ENCODE data around the gene TMUB2. TPM values are rescaled to one million over a fixed set of nuclear protein-coding genes. Genes with fewer than 3 reads are reported as not detected.

The TMUB2 gene
- total and polyA plus RNA-seq, 4 donors: 12.2 to 18.8 (median 14.0) TPM

DNA sequence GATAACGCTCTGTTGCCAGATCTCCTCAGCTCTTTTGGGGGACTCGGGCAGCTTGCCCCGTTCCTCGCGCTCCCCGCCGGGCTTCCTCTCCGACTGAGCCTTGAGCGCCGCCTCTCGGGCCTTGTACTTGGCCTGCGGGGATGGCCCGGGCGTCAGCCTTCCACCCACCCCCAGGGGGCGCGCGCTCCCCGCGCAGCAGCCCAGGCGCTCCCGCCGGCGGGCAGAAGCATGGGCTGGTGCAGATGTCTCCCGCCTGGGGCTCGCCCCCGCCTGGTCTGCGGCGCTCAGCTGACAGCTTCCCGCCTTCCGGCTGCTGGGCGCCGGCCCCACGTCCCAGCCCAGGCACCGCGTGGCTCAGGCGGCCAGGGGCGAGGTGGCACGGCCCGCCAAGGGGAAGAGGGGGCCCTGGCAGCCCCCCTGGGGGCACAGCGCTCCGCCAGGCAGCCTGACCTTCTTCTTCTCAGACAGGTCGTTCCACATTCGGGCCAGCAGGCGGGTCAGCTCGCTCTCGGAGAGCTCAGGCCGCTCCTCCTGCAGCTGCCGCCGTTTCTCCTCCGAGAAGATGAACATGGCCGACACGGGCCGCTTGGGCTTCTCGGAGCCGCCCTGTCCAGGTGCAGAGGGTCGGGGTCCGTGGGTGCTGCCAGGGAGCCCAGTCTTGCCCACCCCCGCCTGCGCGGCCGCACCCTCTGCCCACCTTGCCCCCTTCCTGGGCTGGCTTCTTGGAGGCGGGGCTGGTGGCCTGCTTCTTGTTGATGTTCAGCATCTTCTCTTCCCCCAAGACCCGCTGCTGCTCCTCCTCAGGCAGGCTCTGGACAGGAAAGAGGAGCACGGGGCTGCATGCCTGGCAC, 23.8 kb downstream of the TMUB2 start:
- 34% methylated on average over 64 of the region's 64 CpGs for WGBS
- DNase-seq (ENCODE audit: low spot score): peak; percentile 92
- peaks cover 8 to 52% (median 40%) of the 10 kb centered on the region in 4 donors for H3K36me3 ChIP-seq (ENCODE audit: control insufficient read depth in 4 of 4, insufficient read depth in 3 of 4, low read depth in 1 of 4, low read length in 3 of 4)
- TF ChIP-seq RAD21 (IDR thresholded peaks at IDR 0.05): peak; percentile 89 to 93
- peak in 1 of 2 donors; percentile 71 for TF ChIP-seq EGR1 (IDR thresholded peaks at IDR 0.05; ENCODE audit: low read depth in 2 of 2)
- TF ChIP-seq, protein P1, sequence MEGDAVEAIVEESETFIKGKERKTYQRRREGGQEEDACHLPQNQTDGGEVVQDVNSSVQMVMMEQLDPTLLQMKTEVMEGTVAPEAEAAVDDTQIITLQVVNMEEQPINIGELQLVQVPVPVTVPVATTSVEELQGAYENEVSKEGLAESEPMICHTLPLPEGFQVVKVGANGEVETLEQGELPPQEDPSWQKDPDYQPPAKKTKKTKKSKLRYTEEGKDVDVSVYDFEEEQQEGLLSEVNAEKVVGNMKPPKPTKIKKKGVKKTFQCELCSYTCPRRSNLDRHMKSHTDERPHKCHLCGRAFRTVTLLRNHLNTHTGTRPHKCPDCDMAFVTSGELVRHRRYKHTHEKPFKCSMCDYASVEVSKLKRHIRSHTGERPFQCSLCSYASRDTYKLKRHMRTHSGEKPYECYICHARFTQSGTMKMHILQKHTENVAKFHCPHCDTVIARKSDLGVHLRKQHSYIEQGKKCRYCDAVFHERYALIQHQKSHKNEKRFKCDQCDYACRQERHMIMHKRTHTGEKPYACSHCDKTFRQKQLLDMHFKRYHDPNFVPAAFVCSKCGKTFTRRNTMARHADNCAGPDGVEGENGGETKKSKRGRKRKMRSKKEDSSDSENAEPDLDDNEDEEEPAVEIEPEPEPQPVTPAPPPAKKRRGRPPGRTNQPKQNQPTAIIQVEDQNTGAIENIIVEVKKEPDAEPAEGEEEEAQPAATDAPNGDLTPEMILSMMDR (IDR thresholded peaks at IDR 0.05; ENCODE audit: low read depth, low read length, missing input control): peak; percentile 97
- no peak for TF ChIP-seq TAF1 (conservative IDR thresholded peaks at IDR 0.05)
- TF ChIP-seq YY1 (IDR thresholded peaks at IDR 0.05): no peak
- H3K27ac ChIP-seq (ENCODE audit: low read depth in 1 of 2, low read length in 2 of 2): no peak overlapping the region
- H3K4me1 ChIP-seq (ENCODE audit: control insufficient read depth in 4 of 4, insufficient read depth in 4 of 4, low read length in 3 of 4): peaks cover 0 to 12% (median 5%) of the 10 kb centered on the region in 4 donors
- no peak overlapping the region for H3K4me3 ChIP-seq (ENCODE audit: low read depth in 1 of 3, low read length in 3 of 3)
- no peaks in the 10 kb centered on the region for H3K9me3 ChIP-seq (ENCODE audit: control insufficient read depth in 4 of 4, low read length in 3 of 4)
- no peak overlapping the region for H3K9ac ChIP-seq (ENCODE audit: low read depth in 1 of 2, low read length in 2 of 2)
- no peaks in the 10 kb centered on the region for H3K27me3 ChIP-seq (ENCODE audit: control insufficient read depth in 4 of 4, insufficient read depth in 4 of 4, low read length in 3 of 4)

DNA sequence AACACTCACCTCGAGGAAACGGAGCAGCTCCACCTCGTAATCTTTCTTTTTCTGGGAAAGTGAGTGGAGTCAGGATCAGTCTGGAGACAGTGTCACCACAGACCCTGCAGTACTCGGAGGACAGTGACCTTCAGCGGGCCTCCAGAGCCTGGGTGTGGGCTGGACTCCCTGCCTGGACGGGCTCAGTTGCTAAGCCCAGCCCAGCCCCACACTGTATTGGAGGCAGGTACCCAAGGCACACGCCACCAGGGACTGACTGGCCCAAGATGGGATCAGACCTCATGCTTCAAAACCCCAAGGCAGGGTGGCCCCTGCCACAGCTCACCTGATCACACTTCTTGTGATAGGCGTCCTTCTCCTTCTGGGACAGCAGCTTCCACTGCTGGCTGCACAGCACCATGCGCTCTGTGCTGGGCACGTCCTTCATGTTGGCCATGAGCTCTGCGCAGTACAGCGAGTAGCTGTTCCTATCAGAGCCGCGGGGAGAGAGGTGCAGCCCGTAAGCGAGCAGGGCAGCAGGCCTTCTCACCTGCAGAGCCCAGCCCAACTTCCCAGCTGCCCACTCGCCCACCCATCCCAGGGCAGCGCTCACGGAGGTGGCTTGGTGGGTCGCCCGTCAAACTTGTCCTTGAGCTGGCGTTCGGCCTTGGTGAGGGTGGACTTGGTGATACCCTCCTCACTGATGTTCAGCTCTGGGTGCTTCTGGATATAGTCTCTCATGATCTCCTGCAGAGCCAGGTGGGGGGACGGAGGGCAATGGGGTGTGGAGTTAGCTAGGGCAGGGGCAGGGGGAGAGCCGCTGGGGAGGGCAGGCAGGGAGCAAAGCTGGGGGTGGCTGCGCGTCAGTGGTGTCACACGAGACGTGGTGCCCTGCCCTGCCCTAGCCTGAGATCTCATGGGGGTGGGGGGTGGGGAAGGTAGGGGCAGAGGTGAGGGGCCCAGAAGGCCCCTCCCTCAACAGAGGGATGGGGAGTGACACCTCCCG, 24.8 kb downstream of the TMUB2 start:
- no peak for DNase-seq (ENCODE audit: low spot score)
- Histone ChIP-seq H3K4me3 (ENCODE audit: low read depth in 1 of 3, low read length in 3 of 3) (no peak overlapping the region), H3K36me3 (ENCODE audit: control insufficient read depth in 4 of 4, insufficient read depth in 3 of 4, low read depth in 1 of 4, low read length in 3 of 4) (peaks cover 12 to 62% (median 48%) of the 10 kb centered on the region in 4 donors), H3K27ac (ENCODE audit: low read depth in 1 of 2, low read length in 2 of 2) (no peak overlapping the region), H3K4me1 (ENCODE audit: control insufficient read depth in 4 of 4, insufficient read depth in 4 of 4, low read length in 3 of 4) (peaks cover 0 to 13% (median 7%) of the 10 kb centered on the region in 4 donors), H3K9me3 (ENCODE audit: control insufficient read depth in 4 of 4, low read length in 3 of 4) (no peaks in the 10 kb centered on the region), H3K27me3 (ENCODE audit: control insufficient read depth in 4 of 4, insufficient read depth in 4 of 4, low read length in 3 of 4) (no peaks in the 10 kb centered on the region), H3K9ac (ENCODE audit: low read depth in 1 of 2, low read length in 2 of 2) (no peak overlapping the region)
- TF ChIP-seq FOXA1 (IDR thresholded peaks at IDR 0.05) (no peak), NR2F2 (IDR thresholded peaks at IDR 0.05) (no peak), JUND (IDR thresholded peaks at IDR 0.05) (no peak), HNF4G (IDR thresholded peaks at IDR 0.05) (no peak), SP1 (IDR thresholded peaks at IDR 0.05) (no peak), YY1 (IDR thresholded peaks at IDR 0.05) (no peak), EGR1 (IDR thresholded peaks at IDR 0.05; ENCODE audit: low read depth in 2 of 2) (no peak), RAD21 (IDR thresholded peaks at IDR 0.05) (no peak), TAF1 (conservative IDR thresholded peaks at IDR 0.05) (no peak), HNF4A (conservative IDR thresholded peaks at IDR 0.05) (no peak), GABPA (IDR thresholded peaks at IDR 0.05 in 1 of 2, conservative IDR thresholded peaks at IDR 0.05 in 1 of 2) (no peak), RXRA (IDR thresholded peaks at IDR 0.05) (no peak)
- TF ChIP-seq, protein P2, sequence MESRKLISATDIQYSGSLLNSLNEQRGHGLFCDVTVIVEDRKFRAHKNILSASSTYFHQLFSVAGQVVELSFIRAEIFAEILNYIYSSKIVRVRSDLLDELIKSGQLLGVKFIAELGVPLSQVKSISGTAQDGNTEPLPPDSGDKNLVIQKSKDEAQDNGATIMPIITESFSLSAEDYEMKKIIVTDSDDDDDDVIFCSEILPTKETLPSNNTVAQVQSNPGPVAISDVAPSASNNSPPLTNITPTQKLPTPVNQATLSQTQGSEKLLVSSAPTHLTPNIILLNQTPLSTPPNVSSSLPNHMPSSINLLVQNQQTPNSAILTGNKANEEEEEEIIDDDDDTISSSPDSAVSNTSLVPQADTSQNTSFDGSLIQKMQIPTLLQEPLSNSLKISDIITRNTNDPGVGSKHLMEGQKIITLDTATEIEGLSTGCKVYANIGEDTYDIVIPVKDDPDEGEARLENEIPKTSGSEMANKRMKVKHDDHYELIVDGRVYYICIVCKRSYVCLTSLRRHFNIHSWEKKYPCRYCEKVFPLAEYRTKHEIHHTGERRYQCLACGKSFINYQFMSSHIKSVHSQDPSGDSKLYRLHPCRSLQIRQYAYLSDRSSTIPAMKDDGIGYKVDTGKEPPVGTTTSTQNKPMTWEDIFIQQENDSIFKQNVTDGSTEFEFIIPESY (IDR thresholded peaks at IDR 0.05): no peak
- TF ChIP-seq, protein P3, sequence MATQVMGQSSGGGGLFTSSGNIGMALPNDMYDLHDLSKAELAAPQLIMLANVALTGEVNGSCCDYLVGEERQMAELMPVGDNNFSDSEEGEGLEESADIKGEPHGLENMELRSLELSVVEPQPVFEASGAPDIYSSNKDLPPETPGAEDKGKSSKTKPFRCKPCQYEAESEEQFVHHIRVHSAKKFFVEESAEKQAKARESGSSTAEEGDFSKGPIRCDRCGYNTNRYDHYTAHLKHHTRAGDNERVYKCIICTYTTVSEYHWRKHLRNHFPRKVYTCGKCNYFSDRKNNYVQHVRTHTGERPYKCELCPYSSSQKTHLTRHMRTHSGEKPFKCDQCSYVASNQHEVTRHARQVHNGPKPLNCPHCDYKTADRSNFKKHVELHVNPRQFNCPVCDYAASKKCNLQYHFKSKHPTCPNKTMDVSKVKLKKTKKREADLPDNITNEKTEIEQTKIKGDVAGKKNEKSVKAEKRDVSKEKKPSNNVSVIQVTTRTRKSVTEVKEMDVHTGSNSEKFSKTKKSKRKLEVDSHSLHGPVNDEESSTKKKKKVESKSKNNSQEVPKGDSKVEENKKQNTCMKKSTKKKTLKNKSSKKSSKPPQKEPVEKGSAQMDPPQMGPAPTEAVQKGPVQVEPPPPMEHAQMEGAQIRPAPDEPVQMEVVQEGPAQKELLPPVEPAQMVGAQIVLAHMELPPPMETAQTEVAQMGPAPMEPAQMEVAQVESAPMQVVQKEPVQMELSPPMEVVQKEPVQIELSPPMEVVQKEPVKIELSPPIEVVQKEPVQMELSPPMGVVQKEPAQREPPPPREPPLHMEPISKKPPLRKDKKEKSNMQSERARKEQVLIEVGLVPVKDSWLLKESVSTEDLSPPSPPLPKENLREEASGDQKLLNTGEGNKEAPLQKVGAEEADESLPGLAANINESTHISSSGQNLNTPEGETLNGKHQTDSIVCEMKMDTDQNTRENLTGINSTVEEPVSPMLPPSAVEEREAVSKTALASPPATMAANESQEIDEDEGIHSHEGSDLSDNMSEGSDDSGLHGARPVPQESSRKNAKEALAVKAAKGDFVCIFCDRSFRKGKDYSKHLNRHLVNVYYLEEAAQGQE (IDR thresholded peaks at IDR 0.05): no peak
- TF ChIP-seq, protein P4, sequence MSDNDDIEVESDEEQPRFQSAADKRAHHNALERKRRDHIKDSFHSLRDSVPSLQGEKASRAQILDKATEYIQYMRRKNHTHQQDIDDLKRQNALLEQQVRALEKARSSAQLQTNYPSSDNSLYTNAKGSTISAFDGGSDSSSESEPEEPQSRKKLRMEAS (IDR thresholded peaks at IDR 0.05): no peak
- WGBS: 93% methylated on average over 30 of the region's 30 CpGs

Data from liver (tissue), 9 donors.